HepG2 (cell line): Measurements from ENCODE around the gene CISD3. TPM values are rescaled to one million over a fixed set of nuclear protein-coding genes. Genes with fewer than 3 reads are reported as not detected.

Experiments
- ATF1 ChIP-seq: IDR thresholded peaks from 2 replicates; pipeline ENCODE4 v1.6.1; 2016; ENCODE audit warnings: mild to moderate bottlenecking, control low read depth
- CERS6 ChIP-seq: sonication (generic); formaldehyde crosslinking; IDR thresholded peaks from 2 replicates; pipeline ENCODE4 v1.5.0; 2020; ENCODE audit warnings: missing genetic modification reagents
- EED ChIP-seq: sonication (generic); formaldehyde crosslinking; IDR thresholded peaks from 2 replicates; pipeline ENCODE4 v1.5.0; 2020; ENCODE audit warnings: mild to moderate bottlenecking, missing genetic modification reagents
- GLI4 ChIP-seq: sonication (generic); formaldehyde crosslinking; IDR thresholded peaks from 2 replicates; pipeline ENCODE4 v1.5.1; 2020; ENCODE audit warnings: missing genetic modification reagents, mild to moderate bottlenecking, moderate library complexity, borderline replicate concordance
- HIC2 ChIP-seq: sonication (generic); formaldehyde crosslinking; IDR thresholded peaks from 2 replicates; pipeline ENCODE4 v1.9.0; 2022; ENCODE audit warnings: low read depth, missing genetic modification reagents
- HNRNPL ChIP-seq: fragments of 200-400 bp; formaldehyde crosslinking; IDR thresholded peaks from 2 replicates; pipeline ENCODE4 v1.6.1; 2017; ENCODE audit warnings: mild to moderate bottlenecking, low read depth, low read length
- KDM3A ChIP-seq: IDR thresholded peaks from 2 replicates; pipeline ENCODE4 v1.6.1; 2018; ENCODE audit warnings: low read depth, missing compliant biosample characterization
- MYPOP ChIP-seq: sonication (generic); formaldehyde crosslinking; IDR thresholded peaks from 2 replicates; pipeline ENCODE4 v1.8.1; 2023; ENCODE audit warnings: mild to moderate bottlenecking, moderate library complexity, missing genetic modification reagents
- PHF21A ChIP-seq: sonication (generic); formaldehyde crosslinking; IDR thresholded peaks from 2 replicates; pipeline ENCODE4 v1.5.0; 2020; ENCODE audit warnings: mild to moderate bottlenecking, missing genetic modification reagents
- PHF5A ChIP-seq: IDR thresholded peaks from one replicate; pipeline ENCODE4 v1.6.1; 2018; ENCODE audit warnings: low read depth, missing genetic modification reagents; ENCODE audit not compliant: unreplicated experiment
- PTBP1 ChIP-seq: fragments of 200-400 bp; formaldehyde crosslinking; IDR thresholded peaks from 2 replicates; pipeline ENCODE4 v1.6.1; 2018; ENCODE audit warnings: low read length, low read depth; ENCODE audit not compliant: poor library complexity, severe bottlenecking
- SMYD3 ChIP-seq: sonication (generic); formaldehyde crosslinking; IDR thresholded peaks from 2 replicates; pipeline ENCODE4 v1.8.1; 2023; ENCODE audit warnings: mild to moderate bottlenecking, missing genetic modification reagents
- SP140L ChIP-seq: sonication (generic); formaldehyde crosslinking; IDR thresholded peaks from 2 replicates; pipeline ENCODE4 v1.4.0; 2020; ENCODE audit warnings: missing genetic modification reagents, borderline replicate concordance
- THAP8 ChIP-seq: sonication (generic); formaldehyde crosslinking; IDR thresholded peaks from 2 replicates; pipeline ENCODE4 v1.5.1; 2020; ENCODE audit warnings: missing genetic modification reagents, mild to moderate bottlenecking, borderline replicate concordance
- TRIM24 ChIP-seq: sonication (generic); formaldehyde crosslinking; IDR thresholded peaks from 2 replicates; pipeline ENCODE4 v1.8.0; 2022; ENCODE audit warnings: mild to moderate bottlenecking, missing genetic modification reagents
- XBP1 ChIP-seq: sonication (generic); formaldehyde crosslinking; IDR thresholded peaks from 2 replicates; pipeline ENCODE4 v1.5.0; 2020; ENCODE audit warnings: missing genetic modification reagents
- ZBTB46 ChIP-seq: sonication (generic); formaldehyde crosslinking; IDR thresholded peaks from 2 replicates; pipeline ENCODE4 v1.4.0; 2020; ENCODE audit warnings: mild to moderate bottlenecking, missing genetic modification reagents, borderline replicate concordance
- ZC3H13 ChIP-seq: sonication (generic); formaldehyde crosslinking; IDR thresholded peaks from 2 replicates; pipeline ENCODE4 v1.8.1; 2023; ENCODE audit warnings: mild to moderate bottlenecking, missing genetic modification reagents, moderate library complexity
- ZNF883 ChIP-seq: sonication (generic); formaldehyde crosslinking; IDR thresholded peaks from 2 replicates; pipeline ENCODE4 v1.5.1; 2020; ENCODE audit warnings: mild to moderate bottlenecking, missing genetic modification reagents; ENCODE audit errors: not compliant biosample characterization
- ZSCAN20 ChIP-seq: sonication (generic); formaldehyde crosslinking; IDR thresholded peaks from 2 replicates; pipeline ENCODE4 v1.4.0; 2020; ENCODE audit warnings: missing genetic modification reagents, mild to moderate bottlenecking, borderline replicate concordance
- ZSCAN25 ChIP-seq: sonication (generic); formaldehyde crosslinking; IDR thresholded peaks from 2 replicates; pipeline ENCODE4 v1.8.0; 2022; ENCODE audit warnings: mild to moderate bottlenecking, missing genetic modification reagents
- polyA plus RNA-seq, 8 experiments: library from polyadenylated mRNA; depleted of rRNA in 3 of 8; stranded (reverse) in 7 of 8; unstranded in 1 of 8; fragments of >200 nt; fragmentation: Illumina TruSeq in 4 of 8; extraction: Trizol in 4 of 8; gene quantifications; 2 replicates each; pipeline versions ENCODE4 v1.2.1 to v1.2.3, GENCODE V29; 2011 to 2016; ENCODE audit warnings: low read depth in 4 of 8, missing spikeins in 1 of 8, mixed read lengths in 1 of 8; ENCODE audit not compliant: insufficient read depth in 1 of 8
- total RNA-seq, 5 experiments: library from RNA; depleted of rRNA; stranded (reverse); fragments of >200 nt; fragmentation: Illumina TruSeq; extraction: Trizol; gene quantifications; 2 replicates each; pipeline ENCODE4 v1.2.3, GENCODE V29; 2016; ENCODE audit warnings: low read depth in 1 of 5

The CISD3 gene
- total and polyA plus RNA-seq, 2 of the 13 experiments (the other 11 are each of a cell fraction or from before 2014, with no cell fraction given): 30.0 to 34.1 TPM

GRCh38 chr17:38749223-38750043 lies 19.3 kb downstream of the CISD3 start (continued):
- TF ChIP-seq HIC2 (CRISPR knock-in tag) (0 out of 2 replicates have a peak, but pooled peaks have one; percentile 16), MYPOP (CRISPR knock-in tag) (peak; percentile 95; the same call in 1 of the 2 replicates), SMYD3 (peak; percentile 47; the same call in 1 of the 2 replicates), PTBP1 (peak; percentile 82), GLI4 (CRISPR knock-in tag) (0 out of 2 replicates have a peak, but pooled peaks have one; percentile 50), ZNF883 (CRISPR knock-in tag) (peak; percentile 63), HNRNPL (peak; percentile 70; the same call in 1 of the 2 replicates), ZC3H13 (CRISPR knock-in tag) (peak; percentile 92), EED (CRISPR knock-in tag) (peak; percentile 43; the same call in 1 of the 2 replicates), ZSCAN25 (CRISPR knock-in tag) (peak; percentile 71; the same call in 1 of the 2 replicates), SP140L (CRISPR knock-in tag) (0 out of 2 replicates have a peak, but pooled peaks have one; percentile 11), ZBTB46 (CRISPR knock-in tag) (0 out of 2 replicates have a peak, but pooled peaks have one; percentile 14), CERS6 (CRISPR knock-in tag) (peak; percentile 84; the same call in 1 of the 2 replicates), ZSCAN20 (CRISPR knock-in tag) (peak; percentile 2; the same call in 1 of the 2 replicates), ATF1 (CRISPR knock-in tag) (no peak), PHF5A (CRISPR knock-in tag) (peak; percentile 88), KDM3A (CRISPR knock-in tag) (peak; percentile 40; the same call in 1 of the 2 replicates), TRIM24 (CRISPR knock-in tag) (no peak), THAP8 (CRISPR knock-in tag) (0 out of 2 replicates have a peak, but pooled peaks have one; percentile 73), PHF21A (CRISPR knock-in tag) (peak; percentile 88; the same call in 1 of the 2 replicates), XBP1 (CRISPR knock-in tag) (0 out of 2 replicates have a peak, but pooled peaks have one; percentile 45)
